Measurements from ENCODE around the gene DPYD.

Gene DPYD

GRCh38 chr1:97073936-97074335 is 846.9 kb downstream of the DPYD start:
- DNase-seq = no peak

DNA sequence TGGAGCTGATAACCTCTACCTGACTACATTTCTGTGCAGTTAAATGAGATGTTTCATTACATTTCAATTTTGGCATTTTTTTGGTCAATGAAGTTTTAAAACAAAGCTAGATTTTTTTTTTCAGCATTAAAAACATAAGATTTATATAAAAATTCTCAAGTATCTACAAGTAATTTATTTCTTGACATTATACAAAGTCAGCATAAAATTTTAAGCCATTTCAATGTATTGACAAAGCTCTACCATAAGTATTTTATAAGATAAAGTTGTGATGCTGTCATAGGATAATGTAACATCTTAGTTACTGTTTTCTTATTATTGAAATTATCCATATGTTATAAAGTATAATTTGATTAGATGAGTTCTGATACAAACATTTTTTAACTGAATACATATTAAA is 847.7 kb downstream of the DPYD start:
- DNase-seq = no peak

DNA sequence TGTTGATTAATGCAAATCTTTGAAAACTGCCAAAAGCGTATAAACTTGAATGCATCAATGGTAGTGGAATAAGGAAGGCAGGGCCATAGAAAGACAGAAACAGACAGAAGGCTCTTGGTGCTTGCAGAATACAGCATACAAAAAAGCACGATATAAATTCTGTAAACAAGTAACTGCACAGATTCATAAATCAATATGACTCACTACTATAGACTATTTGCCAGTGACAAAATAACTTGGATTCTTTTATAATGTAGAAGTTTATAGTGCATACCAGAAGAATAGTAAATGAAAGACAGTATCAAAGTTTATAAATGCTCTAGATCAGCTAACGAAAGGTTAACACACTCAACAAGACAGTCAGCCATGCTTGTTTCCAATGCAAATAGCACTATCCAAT is 849.7 kb downstream of the DPYD start:
- no peak for DNase-seq

- DNase-seq = no peak
These were observed 850.5 kb downstream of the DPYD start for GRCh38 chr1:97070376-97070775.

GRCh38 chr1:97069312-97069711 is 851.5 kb downstream of the DPYD start:
- no peak for DNase-seq

DNA sequence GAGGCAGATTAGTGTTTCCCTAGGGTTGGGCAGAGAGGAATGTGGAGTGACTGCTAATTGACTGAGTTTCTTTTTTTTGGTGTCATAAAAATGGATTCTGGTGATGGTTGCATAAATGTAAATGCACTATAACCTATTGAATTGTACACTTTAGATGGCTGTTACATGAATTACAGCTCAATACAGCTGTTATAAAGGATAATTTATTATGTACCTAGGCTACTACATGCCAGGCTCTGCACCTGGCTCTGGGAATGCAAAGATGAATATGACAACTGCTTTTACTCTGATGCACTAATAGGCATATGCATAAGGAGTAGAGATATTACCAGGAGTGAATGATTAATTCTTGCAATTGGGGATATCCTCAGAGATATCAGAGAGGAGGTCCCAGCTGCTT is 854.0 kb downstream of the DPYD start:
- no peak for DNase-seq

DNA sequence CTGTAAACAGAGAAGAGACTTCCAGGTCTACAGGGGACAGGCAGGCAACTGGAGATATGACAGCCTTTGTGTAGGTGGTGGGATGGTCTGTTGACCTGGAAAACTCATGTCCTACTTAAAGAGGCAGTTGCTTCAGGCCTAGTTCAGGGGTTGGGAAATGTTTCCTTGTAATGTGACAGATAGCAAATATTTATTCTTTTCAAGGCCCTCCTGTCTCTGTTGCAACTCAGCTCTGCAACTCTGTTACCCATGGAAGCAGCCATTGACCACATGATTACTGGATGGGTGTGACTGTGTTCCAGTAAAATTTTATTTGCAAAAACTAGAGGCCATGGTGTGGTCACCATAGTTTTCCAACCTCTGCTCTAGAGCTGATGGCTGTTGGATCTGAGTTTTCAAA is 857.3 kb downstream of the DPYD start:
- no peak for DNase-seq

DNA sequence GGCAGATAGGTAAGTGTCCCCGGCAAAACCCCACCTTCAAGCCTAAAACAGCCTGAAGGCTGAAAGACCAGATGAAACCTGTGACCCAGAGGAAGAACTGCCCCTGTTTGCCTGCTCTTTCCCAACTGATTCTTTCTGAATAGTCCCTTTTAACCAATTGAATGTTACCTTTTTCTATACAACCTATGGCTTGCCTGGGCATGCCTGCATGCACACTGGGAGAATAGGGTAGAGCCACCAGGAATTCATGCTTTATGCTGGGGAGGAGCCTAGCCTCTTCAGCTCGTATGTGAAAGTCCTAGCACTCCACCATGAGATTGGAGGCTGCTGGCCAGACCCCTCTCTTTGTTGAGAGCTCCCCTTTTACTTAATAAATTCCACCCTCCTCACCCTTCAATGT is 859.2 kb downstream of the DPYD start:
- no peak for DNase-seq

DNA sequence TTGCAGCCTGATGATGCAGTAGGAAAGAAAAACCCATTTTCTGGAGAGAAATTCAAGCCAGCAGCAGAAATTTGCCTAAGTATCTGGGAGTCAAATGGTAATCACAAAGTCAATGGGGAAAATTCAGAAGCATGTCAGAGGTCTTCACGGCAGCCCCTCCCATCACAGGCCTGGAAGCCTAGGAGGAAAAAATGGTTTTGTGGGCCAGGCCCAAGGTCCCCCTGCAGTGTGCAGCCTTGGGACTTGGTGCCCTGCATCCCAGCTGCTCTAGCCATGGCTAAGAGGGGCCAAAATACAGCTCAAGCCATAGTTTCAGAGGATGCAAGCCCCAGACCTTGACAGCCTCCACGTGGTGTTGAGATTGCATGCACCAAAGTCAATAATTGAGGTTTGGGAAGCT is 864.4 kb downstream of the DPYD start:
- no peak for DNase-seq

- DNase-seq = no peak
These were observed 867.6 kb downstream of the DPYD start for GRCh38 chr1:97053268-97053667.

GRCh38 chr1:97051823-97052222 is 869.0 kb downstream of the DPYD start:
- no peak for DNase-seq

GRCh38 chr1:97050506-97050905 is 870.3 kb downstream of the DPYD start:
- DNase-seq = no peak

DNA sequence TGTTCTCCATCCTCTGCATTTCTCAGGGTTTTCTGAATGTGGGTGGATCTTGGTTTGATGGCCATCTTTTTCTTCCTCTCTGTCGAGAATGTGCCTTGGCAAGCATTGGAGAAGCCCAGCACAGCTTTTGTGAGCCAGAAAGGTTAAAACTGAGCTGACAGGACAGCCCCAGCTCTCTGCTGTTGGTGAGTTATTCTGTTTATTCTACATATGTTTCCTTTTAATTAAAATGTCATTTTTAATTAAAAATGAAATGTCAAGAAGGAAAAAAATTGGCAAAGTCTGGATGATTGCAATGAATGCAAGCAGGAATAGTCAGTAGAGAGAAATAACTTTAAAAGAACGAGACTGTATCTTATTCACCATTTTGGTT is 873.4 kb downstream of the DPYD start:
- no peak for DNase-seq

GRCh38 chr1:97046765-97047420 is 873.9 kb downstream of the DPYD start:
- no peak for DNase-seq

DNA sequence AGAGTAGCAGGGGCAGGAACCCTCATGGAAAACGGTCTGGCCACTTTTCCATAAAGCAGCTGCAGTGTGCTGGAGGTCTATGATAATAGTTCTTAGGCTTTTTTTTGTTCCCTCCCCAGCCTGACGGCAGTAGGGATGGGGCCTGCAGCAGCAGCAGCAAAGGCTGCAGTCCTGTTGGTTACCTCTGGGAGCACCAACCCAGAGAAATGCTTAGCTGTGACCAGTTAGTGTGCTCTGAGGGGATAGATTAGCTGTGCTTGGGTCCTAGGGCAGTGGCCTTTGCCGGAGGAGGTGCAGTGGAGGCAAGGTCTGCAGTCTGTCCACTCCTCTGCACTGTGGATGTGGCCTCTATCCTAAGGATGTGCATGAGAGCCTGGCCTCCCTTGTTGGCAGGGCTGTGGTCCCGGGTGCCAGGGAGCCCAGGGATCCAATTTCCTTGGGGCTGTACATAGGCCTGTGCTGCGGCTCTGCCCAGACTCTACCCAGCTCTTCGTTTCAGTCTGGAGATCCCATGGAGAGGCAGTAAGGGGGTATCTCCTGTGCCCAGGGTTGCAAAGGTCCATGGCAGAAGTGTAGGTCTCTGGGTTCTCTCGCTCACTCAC is 876.6 kb downstream of the DPYD start:
- DNase-seq = no peak

DNA sequence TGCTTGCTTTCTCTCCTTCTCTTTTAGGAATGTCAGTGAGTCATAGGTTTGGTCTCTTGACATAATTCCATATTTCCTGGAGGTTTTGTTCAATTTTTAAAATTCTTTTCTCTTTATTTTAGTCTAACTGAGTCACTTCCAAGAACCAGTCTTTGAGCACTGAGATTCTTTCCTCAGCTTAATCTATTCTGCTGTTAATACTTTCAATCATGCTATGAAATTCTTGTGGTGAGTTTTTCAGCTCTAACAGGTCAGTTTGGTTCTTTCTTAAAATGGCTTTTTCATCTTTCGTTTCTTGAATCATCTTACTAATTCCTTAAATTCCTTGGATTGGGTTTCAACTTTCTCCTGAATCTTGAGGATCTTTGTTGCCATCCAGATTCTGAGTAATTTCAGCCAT is 878.3 kb downstream of the DPYD start:
- no peak for DNase-seq

GRCh38 chr1:97041026-97041425 is 879.8 kb downstream of the DPYD start:
- no peak for DNase-seq

- DNase-seq = no peak
These were observed 882.4 kb downstream of the DPYD start for GRCh38 chr1:97038410-97038809.

DNA sequence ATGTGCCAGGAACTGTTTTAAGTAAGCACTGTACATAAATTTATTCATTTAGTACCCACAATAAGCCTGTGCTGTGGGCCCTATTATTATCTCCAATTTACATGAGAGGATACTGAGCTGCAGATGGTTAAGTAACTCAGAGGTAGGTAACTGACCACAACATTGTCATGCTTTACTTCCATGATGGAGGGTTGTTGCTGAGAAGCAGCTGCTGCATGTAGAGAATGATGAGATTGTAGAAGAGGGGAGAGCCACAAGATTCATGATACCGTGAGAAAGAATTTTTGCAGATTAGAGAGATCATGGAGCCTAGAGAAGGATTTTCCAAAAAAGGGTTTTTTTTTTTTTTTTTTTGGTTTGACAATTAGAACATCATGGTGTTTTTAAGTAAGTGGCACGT is 886.2 kb downstream of the DPYD start:
- DNase-seq = no peak

DNA sequence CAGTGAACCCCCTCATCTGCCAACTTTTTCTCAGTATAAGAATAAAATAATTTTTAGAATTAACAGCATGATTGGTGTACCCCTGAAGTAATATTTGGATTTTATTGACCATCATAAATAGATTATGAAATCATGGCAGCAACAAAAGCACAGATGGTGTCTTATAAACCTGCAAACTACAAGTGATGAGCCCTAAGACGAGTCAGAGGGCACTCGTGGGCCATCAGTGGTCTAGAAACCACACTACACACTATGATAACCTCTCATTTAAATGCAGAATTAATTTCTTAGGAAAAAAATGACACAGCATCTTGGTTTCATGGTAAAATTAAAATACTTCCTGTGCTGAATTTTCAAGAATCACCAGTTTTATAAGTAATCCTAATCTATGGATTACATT is 886.9 kb downstream of the DPYD start:
- no peak for DNase-seq
